Gastrocnemius medialis (tissue), 4 donors: ENCODE data around the gene NAA10.

Experiments
- POLR2A ChIP-seq, 2 donors: fragments of 450-650 bp; IDR thresholded peaks; one replicate each; pipeline ENCODE4 v1.6.1; 2017; ENCODE audit warnings: antibody characterized with exemption in 2 of 2, mild to moderate bottlenecking in 2 of 2, moderate library complexity in 2 of 2
- TF ChIP-seq, protein P1 (sequence below), 5 experiments: fragments of 450-650 bp in 3 of 5; fragments of 200-600 bp in 2 of 5; sonication (generic) in 2 of 5; IDR thresholded peaks in 4 of 5; conservative IDR thresholded peaks in 1 of 5; 1 replicate in 4 of 5; 2 replicates in 1 of 5; pipeline ENCODE4 v1.5.1; 2016 to 2019; ENCODE audit warnings: antibody characterized with exemption in 5 of 5, mild to moderate bottlenecking in 3 of 5, moderate library complexity in 3 of 5

DNA sequence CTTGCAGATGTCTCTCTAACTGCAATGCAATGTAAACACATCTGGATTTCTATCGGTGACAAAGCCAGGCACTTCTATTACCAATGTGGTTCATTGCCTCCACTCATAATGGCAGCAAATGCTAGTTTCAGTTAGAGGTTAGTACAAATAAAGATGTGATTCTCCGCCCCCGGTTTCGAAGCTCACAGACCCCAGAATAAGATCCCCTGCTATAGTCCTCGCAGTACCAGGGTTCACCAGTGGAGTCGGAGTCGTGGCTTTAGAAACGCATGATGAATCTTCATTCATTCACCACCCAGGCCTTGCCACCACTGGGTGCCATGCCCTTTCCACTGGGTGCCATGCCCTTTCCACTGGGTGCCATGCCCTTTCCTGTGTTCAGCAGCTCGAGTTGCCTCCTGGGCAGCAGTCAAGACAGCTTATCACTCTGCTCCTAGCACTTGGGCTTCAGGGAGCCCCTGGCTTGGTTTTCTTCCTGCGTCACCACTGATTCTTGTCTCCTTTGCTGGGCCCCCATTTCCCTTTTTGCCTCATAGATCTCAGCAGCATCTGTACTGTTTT lies 3.5 kb upstream of the NAA10 start:
- TF ChIP-seq, protein P1, sequence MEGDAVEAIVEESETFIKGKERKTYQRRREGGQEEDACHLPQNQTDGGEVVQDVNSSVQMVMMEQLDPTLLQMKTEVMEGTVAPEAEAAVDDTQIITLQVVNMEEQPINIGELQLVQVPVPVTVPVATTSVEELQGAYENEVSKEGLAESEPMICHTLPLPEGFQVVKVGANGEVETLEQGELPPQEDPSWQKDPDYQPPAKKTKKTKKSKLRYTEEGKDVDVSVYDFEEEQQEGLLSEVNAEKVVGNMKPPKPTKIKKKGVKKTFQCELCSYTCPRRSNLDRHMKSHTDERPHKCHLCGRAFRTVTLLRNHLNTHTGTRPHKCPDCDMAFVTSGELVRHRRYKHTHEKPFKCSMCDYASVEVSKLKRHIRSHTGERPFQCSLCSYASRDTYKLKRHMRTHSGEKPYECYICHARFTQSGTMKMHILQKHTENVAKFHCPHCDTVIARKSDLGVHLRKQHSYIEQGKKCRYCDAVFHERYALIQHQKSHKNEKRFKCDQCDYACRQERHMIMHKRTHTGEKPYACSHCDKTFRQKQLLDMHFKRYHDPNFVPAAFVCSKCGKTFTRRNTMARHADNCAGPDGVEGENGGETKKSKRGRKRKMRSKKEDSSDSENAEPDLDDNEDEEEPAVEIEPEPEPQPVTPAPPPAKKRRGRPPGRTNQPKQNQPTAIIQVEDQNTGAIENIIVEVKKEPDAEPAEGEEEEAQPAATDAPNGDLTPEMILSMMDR (IDR thresholded peaks at IDR 0.05 in 4 of 5, conservative IDR thresholded peaks at IDR 0.05 in 1 of 5), result no peak
- no peak for TF ChIP-seq POLR2A (IDR thresholded peaks at IDR 0.05)
